PC-9 (cell line): Measurements from ENCODE around the gene NOP9. TPM values are rescaled to one million over a fixed set of nuclear protein-coding genes. Genes with fewer than 3 reads are reported as not detected.

Source experiments
- BruUV-seq: library from RNA; stranded (reverse); fragments of 400-500 nt; replicated peaks from 2 replicates; lab custom pipeline; 2021; lab: Mats Ljungman, UMichigan
- CTCF ChIA-PET: fragments of 300-600 bp; sonication (Branson Sonifier 250); formaldehyde crosslinking; loops from one replicate; lab custom pipeline; 2022; ENCODE audit warnings: antibody characterized with exemption; lab: Charles Lee
- POLR2A ChIA-PET: fragments of 300-600 bp; sonication (Branson Sonifier 250); formaldehyde crosslinking; loops from one replicate; lab custom pipeline; 2022; ENCODE audit warnings: antibody characterized with exemption; ENCODE audit not compliant: unreplicated experiment; lab: Charles Lee
- DNase-seq, 2 experiments: peaks; one replicate each; pipeline versions ENCODE4 v3.0.0 to v3.0.0-alpha.2; 2015 to 2022; ENCODE audit warnings: mixed read lengths in 1 of 2
- H2AFZ ChIP-seq: fragments of 200-600 bp; sonication (generic); 2 replicates; pipeline ENCODE4 v1.8.1; 2017; ENCODE audit warnings: antibody characterized with exemption
- H3F3A ChIP-seq: fragments of 200-600 bp; sonication (generic); 2 replicates; pipeline ENCODE4 v1.8.1; 2017; ENCODE audit warnings: antibody characterized with exemption, mild to moderate bottlenecking, low read depth; ENCODE audit not compliant: insufficient read depth
- H3K27ac ChIP-seq: fragments of 200-600 bp; sonication (generic); 2 replicates; pipeline ENCODE4 v1.6.1; 2016; ENCODE audit warnings: mixed run types
- H3K27me3 ChIP-seq: fragments of 200-600 bp; sonication (generic); 2 replicates; pipeline ENCODE4 v1.6.1; 2016; ENCODE audit warnings: low read depth, mixed run types; ENCODE audit not compliant: insufficient read depth
- H3K36me3 ChIP-seq: fragments of 200-600 bp; sonication (generic); 2 replicates; pipeline ENCODE4 v1.6.1; 2016; ENCODE audit warnings: low read depth, mixed run types
- H3K4me1 ChIP-seq: fragments of 200-600 bp; sonication (generic); replicated peaks from 2 replicates; pipeline ENCODE4 v1.6.1; 2016; ENCODE audit warnings: mixed run types; ENCODE audit not compliant: insufficient read depth
- H3K4me2 ChIP-seq: fragments of 200-600 bp; sonication (generic); 2 replicates; pipeline ENCODE4 v1.6.1; 2017; ENCODE audit warnings: mixed run types
- H3K4me3 ChIP-seq: fragments of 200-600 bp; sonication (generic); 2 replicates; pipeline ENCODE4 v1.6.1; 2016; ENCODE audit warnings: mixed run types
- H3K79me2 ChIP-seq: fragments of 200-600 bp; sonication (generic); 2 replicates; pipeline ENCODE4 v1.6.1; 2017; ENCODE audit warnings: low read depth, mixed run types
- H3K9me2 ChIP-seq: fragments of 200-600 bp; sonication (generic); 2 replicates; pipeline ENCODE4 v1.8.1; 2017; ENCODE audit warnings: mild to moderate bottlenecking; ENCODE audit not compliant: insufficient read depth
- H3K9me3 ChIP-seq: fragments of 200-600 bp; sonication (generic); 2 replicates; pipeline ENCODE4 v1.8.1; 2016; ENCODE audit warnings: low read depth; ENCODE audit not compliant: insufficient read depth
- H4K20me1 ChIP-seq: fragments of 200-600 bp; sonication (generic); 2 replicates; pipeline ENCODE4 v1.8.1; 2017; ENCODE audit not compliant: insufficient read depth
- EZH2 ChIP-seq: fragments of 200-600 bp; sonication (generic); IDR thresholded peaks from 2 replicates; pipeline ENCODE4 v1.8.0; 2017; ENCODE audit warnings: antibody characterized with exemption, low read depth
- intact Hi-C: fragments of 100-400 bp; cut with micrococcal nuclease; formaldehyde crosslinking; loops from one replicate; pipeline ENCODE4 v1.10.0; 2022; ENCODE audit not compliant: unreplicated experiment
- total RNA-seq: library from RNA; stranded (reverse); gene quantifications from 2 replicates; pipeline ENCODE4 v1.2.3, GENCODE V29; 2021
- TF ChIP-seq, protein P1 (sequence below): fragments of 200-600 bp; sonication (generic); conservative IDR thresholded peaks from 2 replicates; pipeline ENCODE4 v1.6.1; 2017; ENCODE audit warnings: mixed run types, antibody characterized with exemption, mild to moderate bottlenecking, moderate library complexity

The NOP9 gene
- total RNA-seq, 1 experiment from 2014 or later, result 24.4 TPM

DNA sequence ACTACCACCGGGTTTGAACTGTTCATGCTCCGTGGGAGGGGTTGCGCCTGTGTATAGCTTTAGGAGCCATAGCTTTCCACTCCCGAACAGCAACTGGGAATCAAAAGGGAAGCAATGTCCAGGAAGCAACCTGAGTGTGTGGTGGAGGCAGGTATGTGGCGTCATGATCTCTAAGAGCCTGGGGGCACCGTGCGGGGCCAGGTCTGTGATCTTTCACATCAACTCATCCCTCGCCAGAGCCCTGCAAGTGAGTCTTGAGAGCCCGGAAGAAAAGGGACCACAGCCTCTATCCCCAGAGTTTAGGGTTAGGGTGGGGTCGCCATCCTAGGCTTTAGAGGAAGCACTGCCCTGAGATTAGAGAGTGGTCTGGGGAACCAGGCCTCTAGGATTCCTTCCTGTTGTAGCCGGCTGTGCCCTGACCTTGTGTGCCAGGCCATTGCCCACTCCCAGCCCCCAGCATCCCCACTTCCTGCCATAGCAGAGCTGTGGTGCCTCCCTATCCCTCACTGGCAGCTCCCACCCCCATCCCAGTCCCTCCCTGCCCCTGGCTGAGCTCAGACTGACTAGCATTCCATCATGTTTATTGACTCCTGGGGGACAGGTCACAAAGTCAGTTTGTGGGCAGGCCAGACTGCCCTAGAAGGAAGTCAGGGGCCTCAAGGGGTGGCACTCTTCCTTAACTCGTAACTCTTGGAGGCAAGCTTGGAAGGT is 36.0 kb downstream of the NOP9 start:
- Histone ChIP-seq H3K4me3 (no peak overlapping the region), H3K27me3 (no peaks in the 10 kb centered on the region), H3K9me2 (no peaks in the 10 kb centered on the region), H4K20me1 (no peaks in the 10 kb centered on the region), H3K27ac (no peak overlapping the region), H3K4me2 (no peak overlapping the region), H3K36me3 (no peaks in the 10 kb centered on the region), H2AFZ (no peak overlapping the region), H3K9me3 (no peaks in the 10 kb centered on the region), H3K79me2 (no peaks in the 10 kb centered on the region), H3F3A (no peaks in the 10 kb centered on the region), H3K4me1 (peaks cover 3% of the 10 kb centered on the region; the same call in 1 of the 2 replicates)
- intact Hi-C loops, result no loop called here
- POLR2A ChIA-PET, result interaction anchor here (0.5 to 0.7 kb wide), 2 partner anchors 28 to 90 kb away, joined by 3 to 5 read pairs; partner anchors contain the start of gene CIDEB
- CTCF ChIA-PET, result no interaction called here
- no TSS peak for BruUV-seq
- TF ChIP-seq EZH2, result no peak
- TF ChIP-seq, protein P1, sequence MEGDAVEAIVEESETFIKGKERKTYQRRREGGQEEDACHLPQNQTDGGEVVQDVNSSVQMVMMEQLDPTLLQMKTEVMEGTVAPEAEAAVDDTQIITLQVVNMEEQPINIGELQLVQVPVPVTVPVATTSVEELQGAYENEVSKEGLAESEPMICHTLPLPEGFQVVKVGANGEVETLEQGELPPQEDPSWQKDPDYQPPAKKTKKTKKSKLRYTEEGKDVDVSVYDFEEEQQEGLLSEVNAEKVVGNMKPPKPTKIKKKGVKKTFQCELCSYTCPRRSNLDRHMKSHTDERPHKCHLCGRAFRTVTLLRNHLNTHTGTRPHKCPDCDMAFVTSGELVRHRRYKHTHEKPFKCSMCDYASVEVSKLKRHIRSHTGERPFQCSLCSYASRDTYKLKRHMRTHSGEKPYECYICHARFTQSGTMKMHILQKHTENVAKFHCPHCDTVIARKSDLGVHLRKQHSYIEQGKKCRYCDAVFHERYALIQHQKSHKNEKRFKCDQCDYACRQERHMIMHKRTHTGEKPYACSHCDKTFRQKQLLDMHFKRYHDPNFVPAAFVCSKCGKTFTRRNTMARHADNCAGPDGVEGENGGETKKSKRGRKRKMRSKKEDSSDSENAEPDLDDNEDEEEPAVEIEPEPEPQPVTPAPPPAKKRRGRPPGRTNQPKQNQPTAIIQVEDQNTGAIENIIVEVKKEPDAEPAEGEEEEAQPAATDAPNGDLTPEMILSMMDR, result no peak
- no peak for DNase-seq

DNA sequence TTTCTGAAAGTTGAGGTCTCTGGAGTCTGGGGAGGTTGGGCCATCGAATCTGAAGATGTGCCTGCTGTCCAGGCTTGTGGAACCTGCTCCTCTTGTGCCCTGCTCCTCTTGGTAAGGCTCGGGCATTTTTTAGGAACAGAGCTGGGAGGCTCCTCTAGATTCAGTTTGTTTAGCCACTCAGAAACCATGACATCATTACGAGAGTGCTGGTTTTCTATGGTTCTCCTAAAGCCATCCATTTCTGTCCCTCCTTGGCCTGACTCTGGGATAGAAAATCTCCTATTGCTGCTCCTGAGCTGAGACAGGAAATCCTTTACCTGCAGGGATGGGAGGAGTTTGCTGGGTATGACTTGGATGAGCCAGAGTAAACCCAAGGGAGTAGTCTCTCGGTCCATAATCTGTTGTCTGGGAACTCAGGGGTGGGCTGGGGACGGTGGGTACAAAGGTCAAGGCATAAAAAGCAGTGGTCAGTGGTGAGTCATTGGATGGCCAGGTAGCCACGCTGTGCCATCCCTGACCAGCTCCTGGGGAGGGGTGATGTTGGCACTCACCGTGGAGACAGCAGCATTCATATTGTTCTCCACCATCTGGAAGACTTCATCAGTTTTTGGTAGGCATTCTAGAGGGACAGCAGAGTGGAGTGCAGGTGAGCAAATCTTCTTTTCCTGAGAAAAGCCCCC is 37.6 kb downstream of the NOP9 start:
- no TSS peak for BruUV-seq
- H3K4me3 ChIP-seq, result no peak overlapping the region
- H3F3A ChIP-seq, result no peaks in the 10 kb centered on the region

DNA sequence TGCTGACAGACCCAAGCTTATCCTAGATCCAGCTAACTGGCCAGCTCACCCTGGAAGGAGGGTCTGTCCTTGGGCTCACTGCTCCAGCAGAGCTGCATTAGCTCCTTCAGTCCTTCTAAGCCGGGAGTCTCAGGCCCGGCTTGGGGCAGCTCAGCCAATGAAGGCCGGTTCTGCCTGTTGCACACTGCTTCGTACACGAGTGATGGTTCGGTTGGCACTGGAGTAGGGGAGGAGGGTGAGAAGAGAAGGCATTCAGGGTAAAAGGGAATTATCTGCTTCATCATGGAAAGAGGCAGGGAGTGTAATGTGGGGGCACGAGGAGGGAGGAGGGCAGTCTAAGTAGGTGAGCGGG is 38.1 kb downstream of the NOP9 start:
- no peak for DNase-seq
- H4K20me1 ChIP-seq, result no peaks in the 10 kb centered on the region
- H3F3A ChIP-seq, result no peaks in the 10 kb centered on the region
- H3K9me2 ChIP-seq, result no peaks in the 10 kb centered on the region
- no TSS peak for BruUV-seq
- H3K4me2 ChIP-seq, result no peak overlapping the region
- no peak overlapping the region for H3K27ac ChIP-seq
- TF ChIP-seq, protein P1, result no peak
- TF ChIP-seq EZH2, result no peak
- ChIA-PET POLR2A (no interaction called here), CTCF (no interaction called here)
- H3K79me2 ChIP-seq, result no peaks in the 10 kb centered on the region
- H3K9me3 ChIP-seq, result no peaks in the 10 kb centered on the region
- no peak overlapping the region for H3K4me3 ChIP-seq
- H3K4me1 ChIP-seq, result peaks cover 3% of the 10 kb centered on the region; the same call in 1 of the 2 replicates
- intact Hi-C loops, result no loop called here
- no peaks in the 10 kb centered on the region for H3K27me3 ChIP-seq
- no peak overlapping the region for H2AFZ ChIP-seq
- no peaks in the 10 kb centered on the region for H3K36me3 ChIP-seq

More for the DNA sequence above, 37.6 kb downstream of the NOP9 start:
- H3K9me2 ChIP-seq, result no peaks in the 10 kb centered on the region
- intact Hi-C loops, result no loop called here
- CTCF ChIA-PET, result no interaction called here
- H2AFZ ChIP-seq, result no peak overlapping the region
- H3K36me3 ChIP-seq, result no peaks in the 10 kb centered on the region
- no peak overlapping the region for H3K27ac ChIP-seq
- no peaks in the 10 kb centered on the region for H3K27me3 ChIP-seq
- H3K9me3 ChIP-seq, result no peaks in the 10 kb centered on the region
- DNase-seq, result no peak
- no peaks in the 10 kb centered on the region for H4K20me1 ChIP-seq
- TF ChIP-seq, protein P1, result no peak
- no peak for TF ChIP-seq EZH2
- H3K4me2 ChIP-seq, result no peak overlapping the region
- peaks cover 3% of the 10 kb centered on the region; the same call in 1 of the 2 replicates for H3K4me1 ChIP-seq
- no peaks in the 10 kb centered on the region for H3K79me2 ChIP-seq
- POLR2A ChIA-PET, result no interaction called here
